ENCODE results near the gene WDFY3.
A peak's percentile ranks its signal among the peaks of the same experiment; 100 is the strongest.

WDFY3 gene

DNA sequence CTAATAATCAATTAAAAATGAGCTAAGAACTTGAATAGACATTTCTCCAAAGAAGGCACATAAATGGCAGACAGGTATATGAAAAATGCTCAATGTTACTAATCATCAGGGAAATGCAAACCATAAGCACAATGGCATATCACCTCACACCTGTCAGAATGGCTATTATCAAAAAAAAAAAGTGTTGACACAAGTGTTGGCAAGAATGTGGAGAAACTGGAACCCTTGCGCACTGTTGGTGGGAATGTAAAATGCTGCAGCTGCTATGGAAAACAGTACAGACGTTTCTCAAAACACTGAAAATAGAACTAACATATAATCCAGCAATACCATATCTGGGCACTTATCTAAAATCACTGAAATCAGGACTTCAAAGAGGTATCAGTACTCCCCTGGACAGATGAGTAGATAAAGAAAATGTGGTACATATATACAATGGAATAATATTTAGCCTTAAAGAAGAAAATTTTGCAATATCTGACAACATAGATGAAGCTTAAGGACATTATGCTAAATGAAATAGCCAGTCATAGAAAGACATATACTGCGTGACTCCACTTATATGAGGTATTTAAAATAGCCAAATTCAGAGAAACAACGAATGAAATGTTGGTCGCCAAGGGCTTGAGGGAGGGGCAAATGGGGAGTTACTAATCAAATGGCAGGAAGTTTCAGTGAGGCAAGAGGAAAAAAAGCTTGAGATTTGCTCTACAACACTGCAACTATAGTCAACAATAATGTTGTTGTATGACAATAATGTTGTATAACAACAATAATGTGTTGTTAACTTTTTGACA, 175.5 kb downstream of the WDFY3 start:
- TF ChIP-seq, protein P1, sequence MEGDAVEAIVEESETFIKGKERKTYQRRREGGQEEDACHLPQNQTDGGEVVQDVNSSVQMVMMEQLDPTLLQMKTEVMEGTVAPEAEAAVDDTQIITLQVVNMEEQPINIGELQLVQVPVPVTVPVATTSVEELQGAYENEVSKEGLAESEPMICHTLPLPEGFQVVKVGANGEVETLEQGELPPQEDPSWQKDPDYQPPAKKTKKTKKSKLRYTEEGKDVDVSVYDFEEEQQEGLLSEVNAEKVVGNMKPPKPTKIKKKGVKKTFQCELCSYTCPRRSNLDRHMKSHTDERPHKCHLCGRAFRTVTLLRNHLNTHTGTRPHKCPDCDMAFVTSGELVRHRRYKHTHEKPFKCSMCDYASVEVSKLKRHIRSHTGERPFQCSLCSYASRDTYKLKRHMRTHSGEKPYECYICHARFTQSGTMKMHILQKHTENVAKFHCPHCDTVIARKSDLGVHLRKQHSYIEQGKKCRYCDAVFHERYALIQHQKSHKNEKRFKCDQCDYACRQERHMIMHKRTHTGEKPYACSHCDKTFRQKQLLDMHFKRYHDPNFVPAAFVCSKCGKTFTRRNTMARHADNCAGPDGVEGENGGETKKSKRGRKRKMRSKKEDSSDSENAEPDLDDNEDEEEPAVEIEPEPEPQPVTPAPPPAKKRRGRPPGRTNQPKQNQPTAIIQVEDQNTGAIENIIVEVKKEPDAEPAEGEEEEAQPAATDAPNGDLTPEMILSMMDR (IDR thresholded peaks at IDR 0.05; ENCODE audit: insufficient read depth, missing control alignments), result no peak
- DNase-seq (ENCODE audit: insufficient read length, low spot score) (no peak), FAIRE-seq (peak; percentile 11)

DNA sequence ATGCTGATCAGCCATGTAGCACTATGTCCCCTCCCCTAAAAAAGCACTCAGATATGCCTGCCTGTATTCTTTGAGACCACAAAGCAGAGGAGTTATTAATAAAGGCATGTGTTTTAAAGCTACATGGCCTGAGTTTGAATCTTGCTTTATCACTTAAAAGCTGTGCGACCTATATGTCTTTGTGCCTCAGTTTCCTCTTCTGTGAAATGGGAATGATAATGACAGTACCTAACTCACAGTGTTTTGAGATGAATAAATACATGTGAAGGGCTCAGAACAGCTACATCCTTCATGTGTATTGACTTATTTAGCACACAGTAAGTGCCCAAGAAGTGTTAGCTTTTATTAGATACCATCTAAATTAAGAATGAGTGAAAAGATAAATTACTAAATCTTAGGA, 180.0 kb downstream of the WDFY3 start:
- TF ChIP-seq, protein P1 (IDR thresholded peaks at IDR 0.05; ENCODE audit: insufficient read depth, missing control alignments), result no peak
- FAIRE-seq (no peak), DNase-seq (ENCODE audit: insufficient read length, low spot score) (no peak)

GRCh38 chr4:84782517-84782916, 184.0 kb downstream of the WDFY3 start:
- FAIRE-seq (no peak), DNase-seq (ENCODE audit: insufficient read length, low spot score) (no peak)
- TF ChIP-seq, protein P1 (IDR thresholded peaks at IDR 0.05; ENCODE audit: insufficient read depth, missing control alignments), result no peak

DNA sequence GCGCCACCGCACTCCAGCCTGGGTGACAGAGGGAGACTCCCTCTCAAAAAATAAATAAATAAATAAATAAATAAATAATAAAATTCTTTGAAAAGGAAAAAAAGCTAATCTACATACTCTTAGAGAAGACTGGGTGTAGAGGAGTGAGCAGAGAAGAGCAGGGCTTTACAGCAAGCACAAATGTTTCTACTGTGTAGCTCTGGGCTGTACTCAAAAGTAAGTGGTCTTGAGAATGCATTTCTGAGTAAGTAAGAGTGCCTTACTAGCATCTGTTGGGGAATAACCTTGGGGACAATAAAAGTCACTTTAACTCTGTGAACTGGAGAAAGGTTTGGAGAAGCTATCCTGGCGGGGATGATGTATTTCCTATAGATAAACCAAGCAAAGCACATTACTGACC, 185.8 kb downstream of the WDFY3 start:
- DNase-seq (ENCODE audit: insufficient read length, low spot score) (no peak), FAIRE-seq (no peak)
- TF ChIP-seq, protein P1 (IDR thresholded peaks at IDR 0.05; ENCODE audit: insufficient read depth, missing control alignments), result no peak

DNA sequence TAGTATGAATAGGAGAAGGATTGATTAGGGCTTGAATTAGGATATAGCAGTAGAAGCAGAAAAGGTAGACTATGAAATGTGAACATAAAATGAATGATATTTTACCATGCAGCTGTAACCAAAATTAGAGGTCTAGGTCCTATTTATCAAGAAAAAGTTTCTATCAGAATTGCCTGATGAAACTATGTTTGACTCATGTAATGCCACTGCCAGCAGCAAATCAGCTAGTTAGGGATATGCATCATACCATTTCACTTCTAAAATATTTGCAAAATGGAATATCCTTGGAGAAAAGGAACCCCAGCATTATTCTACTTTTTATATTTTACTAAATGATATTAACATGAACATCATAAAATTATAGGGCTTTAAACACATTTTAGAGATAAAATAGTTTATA, 188.4 kb downstream of the WDFY3 start:
- TF ChIP-seq, protein P1 (IDR thresholded peaks at IDR 0.05; ENCODE audit: insufficient read depth, missing control alignments), result no peak
- FAIRE-seq (no peak), DNase-seq (ENCODE audit: insufficient read length, low spot score) (no peak)

DNA sequence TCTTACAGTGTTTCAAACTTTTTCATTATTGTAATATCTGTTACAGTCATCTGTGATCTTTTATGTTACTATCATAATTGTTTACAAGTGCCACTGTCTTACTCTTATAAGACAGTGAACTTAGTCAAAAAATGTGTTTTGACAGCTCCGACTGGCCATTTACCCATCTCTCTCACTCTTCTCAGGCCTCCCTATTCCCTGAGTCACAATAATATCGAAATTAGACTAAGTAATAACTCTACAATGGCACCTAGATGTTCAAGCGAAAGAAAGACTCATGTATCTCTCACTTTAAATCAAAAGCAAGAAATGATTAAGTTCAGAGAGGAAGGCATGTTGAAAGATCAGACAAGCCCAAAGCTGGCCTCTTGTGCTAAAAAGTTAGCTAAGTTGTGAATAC, 199.3 kb downstream of the WDFY3 start:
- DNase-seq (ENCODE audit: insufficient read length, low spot score) (no peak), FAIRE-seq (no peak)
- TF ChIP-seq, protein P1 (IDR thresholded peaks at IDR 0.05; ENCODE audit: insufficient read depth, missing control alignments), result no peak

DNA sequence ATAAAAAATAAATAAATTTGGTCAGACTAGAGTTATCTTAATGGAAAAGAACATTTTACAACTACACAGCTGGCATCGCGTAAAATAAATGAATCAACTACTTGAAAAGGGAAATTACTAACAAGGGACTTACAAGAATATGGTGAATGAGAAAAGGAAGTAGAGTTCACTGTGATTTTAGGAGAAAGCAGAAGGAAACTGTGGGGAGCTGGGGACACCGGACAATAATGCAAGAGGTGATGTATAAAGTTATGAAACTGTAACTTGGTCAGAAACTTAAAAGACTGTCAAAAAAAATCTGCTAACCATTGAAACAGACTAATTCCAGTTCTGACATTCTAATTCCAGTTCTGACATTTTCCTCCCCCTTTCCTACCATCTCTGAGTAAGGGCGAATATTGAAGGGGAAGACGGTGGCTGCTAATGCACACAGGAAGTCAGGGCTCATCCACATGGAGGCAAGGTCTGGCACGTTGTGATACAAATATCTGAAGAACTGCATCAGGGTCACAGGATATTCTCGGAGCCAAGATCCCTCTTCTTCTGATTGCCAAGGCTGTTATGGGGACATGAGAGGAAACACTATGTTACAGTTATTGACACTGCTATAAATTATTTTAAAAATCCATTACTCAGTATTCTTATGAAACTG, 213.0 kb downstream of the WDFY3 start:
- FAIRE-seq, result no peak
- TF ChIP-seq, protein P1 (IDR thresholded peaks at IDR 0.05; ENCODE audit: insufficient read depth, missing control alignments), result no peak
- no peak for DNase-seq (ENCODE audit: insufficient read length, low spot score)

Data from D721Med (cell line).